CD4-positive, alpha-beta T cell (primary cell): ENCODE data around the gene GSTCD. TPM values are rescaled to one million over a fixed set of nuclear protein-coding genes. Genes with fewer than 3 reads are reported as not detected.

Source experiments
- ATAC-seq: fragments of 200-7000 bp; cut with Tn5 transposase; one replicate; pipeline ENCODE4 v1.10.0; 2022; ENCODE audit warnings: mild to moderate bottlenecking; ENCODE audit not compliant: poor library complexity
- CTCF ChIA-PET: fragments of 350-600 bp; sonication (Branson Sonifier 250); formaldehyde crosslinking; loops from one replicate; lab custom pipeline; 2021; ENCODE audit warnings: antibody characterized with exemption, inconsistent platforms; lab: Charles Lee
- POLR2A ChIA-PET: fragments of 350-600 bp; sonication (Branson Sonifier 250); formaldehyde crosslinking; loops from one replicate; lab custom pipeline; 2021; ENCODE audit warnings: antibody characterized with exemption, inconsistent platforms; lab: Charles Lee
- DNase-seq, 14 experiments: peaks; one replicate each; pipeline ENCODE4 v3.0.0-alpha.2; 2013 to 2020; ENCODE audit warnings: mixed read lengths in 2 of 14
- H3K27ac ChIP-seq, 2 donors: one replicate each; pipeline versions ENCODE4 v1.5.1 to v1.7.0; 2013; ENCODE audit warnings: low read length in 2 of 2, low read depth in 1 of 2, mild to moderate bottlenecking in 1 of 2
- H3K27me3 ChIP-seq, 2 experiments: 1 replicate in 1 of 2; 2 replicates in 1 of 2; pipeline versions ENCODE4 v1.6.1 to v1.7.0; 2013; ENCODE audit warnings: low read length in 2 of 2, control low read depth in 1 of 2, mild to moderate bottlenecking in 1 of 2, moderate library complexity in 1 of 2; ENCODE audit not compliant: insufficient read depth in 2 of 2, control insufficient read depth in 1 of 2
- H3K36me3 ChIP-seq: one replicate; pipeline ENCODE4 v1.6.1; 2013; ENCODE audit warnings: low read length, control low read depth; ENCODE audit not compliant: insufficient read depth
- H3K4me1 ChIP-seq: one replicate; pipeline ENCODE4 v1.6.1; 2013; ENCODE audit warnings: low read length, control low read depth; ENCODE audit not compliant: insufficient read depth
- H3K4me3 ChIP-seq: one replicate; pipeline ENCODE4 v1.5.1; 2013; ENCODE audit warnings: mild to moderate bottlenecking, low read length, moderate library complexity
- H3K9me3 ChIP-seq, 2 experiments: 1 replicate in 1 of 2; 2 replicates in 1 of 2; pipeline versions ENCODE4 v1.6.1 to v1.7.0; 2013; ENCODE audit warnings: low read length in 2 of 2, mild to moderate bottlenecking in 2 of 2, control low read depth in 1 of 2, moderate library complexity in 1 of 2; ENCODE audit not compliant: control insufficient read depth in 1 of 2, insufficient read depth in 1 of 2
- H3K27ac Mint-ChIP-seq: one replicate; pipeline ENCODE4 v1.8.0; 2020; ENCODE audit warnings: mixed read lengths
- H3K27me3 Mint-ChIP-seq: one replicate; pipeline ENCODE4 v1.8.0; 2021; ENCODE audit warnings: mixed read lengths
- H3K36me3 Mint-ChIP-seq: one replicate; pipeline ENCODE4 v1.8.0; 2021; ENCODE audit warnings: low read depth, mixed read lengths
- H3K4me1 Mint-ChIP-seq: one replicate; pipeline ENCODE4 v1.8.0; 2021; ENCODE audit warnings: low read depth, mixed read lengths
- H3K4me3 Mint-ChIP-seq: one replicate; pipeline ENCODE4 v1.8.0; 2020; ENCODE audit warnings: mild to moderate bottlenecking, mixed read lengths
- H3K9me3 Mint-ChIP-seq: one replicate; pipeline ENCODE4 v1.8.0; 2020; ENCODE audit warnings: mixed read lengths
- CTCF ChIP-seq: fragments of 200-600 bp; IDR thresholded peaks from one replicate; pipeline ENCODE4 v1.8.0; 2022; ENCODE audit warnings: antibody characterized with exemption, mild to moderate bottlenecking
- intact Hi-C, 2 experiments: fragments of 100-400 bp; cut with DNase I in 1 of 2; cut with micrococcal nuclease in 1 of 2; formaldehyde crosslinking; loops; one replicate each; pipeline versions ENCODE4 v1.15.1 to v1.9.0; 2023 to 2025; cut with DNase I, micrococcal nuclease
- polyA plus RNA-seq, 2 donors: library from polyadenylated mRNA; unstranded; fragments of 120-200 nt; gene quantifications; one replicate each; pipeline ENCODE4 v1.2.1, GENCODE V29; 2013
- total RNA-seq, 174 experiments: library from RNA in 2 of 174; stranded (reverse) in 2 of 174; gene quantifications; one replicate each; pipeline ENCODE4 v1.2.3 and lab custom pipeline; 2021 to 2026

Gene GSTCD
- 1 to 10 TPM; 5.2 to 5.3 TPM for total RNA-seq
- polyA plus RNA-seq (2013, experiment 1 of 2): 2.8 TPM
- polyA plus RNA-seq (2013, experiment 2 of 2): 3.2 TPM
- 3.0 to 49.9 (median 10.5) reads per million in 172 experiments for total RNA-seq (lab: John Stamatoyannopoulos, UW)

- no peak for TF ChIP-seq CTCF
- peak within 1 kb of the TSS; percentile 100 for H3K4me3 Mint-ChIP-seq
- intact Hi-C loops: loop anchor here (5.0 to 10.0 kb wide), 3 partner anchors 231 to 609 kb away; partner anchors contain the start of genes AIMP1 (in 1 of the 2), PPA2 (in 1 of the 2) and TBCK (in 1 of the 2)
- peak within 1 kb of the TSS; percentile 43 to 62 for H3K27ac ChIP-seq
- ATAC-seq (peak; percentile 90), DNase-seq (peak; percentile 77 to 93 (median 84))
- CTCF ChIA-PET: no interaction called here
- no peaks in the 10 kb centered on the region for H3K9me3 ChIP-seq
- H3K4me3 ChIP-seq: peak within 1 kb of the TSS; percentile 68
- H3K4me1 Mint-ChIP-seq: peaks cover 41% of the 10 kb centered on the region
- H3K27me3 Mint-ChIP-seq: no peaks in the 10 kb centered on the region
- no peaks in the 10 kb centered on the region for H3K36me3 ChIP-seq
- peak within 1 kb of the TSS; percentile 94 for H3K27ac Mint-ChIP-seq
- H3K36me3 Mint-ChIP-seq: peaks cover 11% of the 10 kb centered on the region
- H3K9me3 Mint-ChIP-seq: no peaks in the 10 kb centered on the region
- peaks cover 9% of the 10 kb centered on the region for H3K4me1 ChIP-seq
- H3K27me3 ChIP-seq: no peaks in the 10 kb centered on the region
- POLR2A ChIA-PET: interaction anchor here (1.2 to 2.4 kb wide), 3 partner anchors 10 to 607 kb away, joined by 4 to 16 read pairs (median 10); partner anchors contain the start of genes PPA2 and TBCK
These were observed at the start of gene GSTCD, which contains the start of gene INTS12 for GRCh38 chr4:105708181-105709080. Gene GSTCD (plus strand): TSS chr4:105708784. CDS start chr4:105717614, 8,830 bp downstream. Gene INTS12 (minus strand): TSS chr4:105708689. CDS start chr4:105700005, 8,684 bp downstream.

- Histone ChIP-seq H3K9me3 (no peaks in the 10 kb centered on the region), H3K4me1 (no peaks in the 10 kb centered on the region), H3K36me3 (no peaks in the 10 kb centered on the region), H3K4me3 (no peak overlapping the region), H3K27ac (no peak overlapping the region), H3K27me3 (peaks cover 0 to 6% of the 10 kb centered on the region in 2 experiments)
- H3K9me3 Mint-ChIP-seq: no peaks in the 10 kb centered on the region
- no peaks in the 10 kb centered on the region for H3K27me3 Mint-ChIP-seq
- ChIA-PET POLR2A (no interaction called here), CTCF (no interaction called here)
- ATAC-seq: no peak
- no peak overlapping the region for H3K4me3 Mint-ChIP-seq
- H3K27ac Mint-ChIP-seq: no peak overlapping the region
- no peaks in the 10 kb centered on the region for H3K4me1 Mint-ChIP-seq
- TF ChIP-seq CTCF: no peak
- intact Hi-C loops: no loop called here
- no peaks in the 10 kb centered on the region for H3K36me3 Mint-ChIP-seq
- DNase-seq: no peak
These were observed 49.4 kb upstream of the GSTCD start for GRCh38 chr4:105659190-105659589.

GRCh38 chr4:105661028-105661427 lies 47.6 kb upstream of the GSTCD start:
- ATAC-seq: no peak

More at GRCh38 chr4:105661028-105661427, 47.6 kb upstream of the GSTCD start:
- no peaks in the 10 kb centered on the region for H3K9me3 Mint-ChIP-seq
- Histone ChIP-seq H3K9me3 (no peaks in the 10 kb centered on the region), H3K4me1 (no peaks in the 10 kb centered on the region), H3K27me3 (peaks cover 0 to 4% of the 10 kb centered on the region in 2 experiments), H3K4me3 (no peak overlapping the region), H3K36me3 (no peaks in the 10 kb centered on the region), H3K27ac (no peak overlapping the region)
- intact Hi-C loops: no loop called here
- POLR2A ChIA-PET: no interaction called here
- CTCF ChIA-PET: no interaction called here
- H3K27me3 Mint-ChIP-seq: peaks cover 9% of the 10 kb centered on the region
- no peak overlapping the region for H3K4me3 Mint-ChIP-seq
- TF ChIP-seq CTCF: no peak
- no peaks in the 10 kb centered on the region for H3K4me1 Mint-ChIP-seq
- H3K27ac Mint-ChIP-seq: no peak overlapping the region
- no peak for DNase-seq
- H3K36me3 Mint-ChIP-seq: no peaks in the 10 kb centered on the region
